Measurements from ENCODE around the gene COL12A1. TPM values are rescaled to one million over a fixed set of nuclear protein-coding genes. Genes with fewer than 3 reads are reported as not detected.

COL12A1 gene
- total RNA-seq, 4 donors from 2014 or later: 42.2 to 132 (median 55.0) TPM

GRCh38 chr6:75236630-75237029 is 30.8 kb upstream of the COL12A1 start:
- DNase-seq (ENCODE audit: low spot score in 2 of 2): no peak
- intact Hi-C loops (cut with DNase I; ENCODE audit: low total_unique reads): no loop called here
- no peak overlapping the region for H3K4me3 ChIP-seq (ENCODE audit: low read depth, poor library complexity, severe bottlenecking)
- TF ChIP-seq POLR2A (IDR thresholded peaks at IDR 0.05) (no peak), CTCF (IDR thresholded peaks at IDR 0.05) (no peak)
- WGBS, 2 donors: 86 to 91% methylated on average over 4 of the region's 4 CpGs

DNA sequence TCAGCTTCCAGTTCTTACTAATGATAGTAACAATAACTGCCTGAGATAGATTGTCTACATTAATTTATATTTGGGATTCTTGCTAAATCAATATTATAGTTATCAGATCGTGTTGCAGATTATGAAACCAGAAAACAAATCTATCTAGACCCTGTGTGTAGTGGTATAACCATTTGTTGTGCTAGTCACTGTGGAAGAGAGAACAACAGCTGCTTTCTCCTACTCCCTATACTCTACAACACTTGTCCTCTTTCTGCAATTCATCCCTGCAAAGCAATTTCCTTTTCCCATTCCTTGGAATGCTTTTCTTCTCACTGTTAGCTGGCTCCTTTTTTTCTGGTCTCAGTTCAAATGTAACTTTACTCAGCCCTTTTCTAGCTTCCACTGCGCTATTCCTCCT is 29.4 kb upstream of the COL12A1 start:
- no peak for DNase-seq (ENCODE audit: low spot score in 2 of 2)
- 86 to 89% methylated on average over 2 of the region's 2 CpGs for WGBS, 2 donors
- intact Hi-C loops (cut with DNase I; ENCODE audit: low total_unique reads): no loop called here
- no peak for TF ChIP-seq POLR2A (IDR thresholded peaks at IDR 0.05)
- no peak for TF ChIP-seq CTCF (IDR thresholded peaks at IDR 0.05)
- no peak overlapping the region for H3K4me3 ChIP-seq (ENCODE audit: low read depth, poor library complexity, severe bottlenecking)

- intact Hi-C loops (cut with DNase I; ENCODE audit: low total_unique reads): no loop called here
- 26 to 41% methylated on average over 3 of the region's 3 CpGs for WGBS, 2 donors
- DNase-seq (ENCODE audit: low spot score in 2 of 2): no peak
Measured at GRCh38 chr6:75234126-75234865, 28.4 kb upstream of the COL12A1 start.

GRCh38 chr6:75233092-75233615 is 27.3 kb upstream of the COL12A1 start:
- no peak for DNase-seq (ENCODE audit: low spot score in 2 of 2)
- TF ChIP-seq POLR2A (IDR thresholded peaks at IDR 0.05) (no peak), CTCF (IDR thresholded peaks at IDR 0.05) (no peak)
- intact Hi-C loops (cut with DNase I; ENCODE audit: low total_unique reads): no loop called here
- WGBS, 2 donors: 91 to 95% methylated on average over 4 of the region's 4 CpGs
- H3K4me3 ChIP-seq (ENCODE audit: low read depth, poor library complexity, severe bottlenecking): no peak overlapping the region

More at GRCh38 chr6:75234126-75234865, 28.4 kb upstream of the COL12A1 start:
- no peak overlapping the region for H3K4me3 ChIP-seq (ENCODE audit: low read depth, poor library complexity, severe bottlenecking)
- TF ChIP-seq CTCF (IDR thresholded peaks at IDR 0.05) (no peak), POLR2A (IDR thresholded peaks at IDR 0.05) (no peak)

DNA sequence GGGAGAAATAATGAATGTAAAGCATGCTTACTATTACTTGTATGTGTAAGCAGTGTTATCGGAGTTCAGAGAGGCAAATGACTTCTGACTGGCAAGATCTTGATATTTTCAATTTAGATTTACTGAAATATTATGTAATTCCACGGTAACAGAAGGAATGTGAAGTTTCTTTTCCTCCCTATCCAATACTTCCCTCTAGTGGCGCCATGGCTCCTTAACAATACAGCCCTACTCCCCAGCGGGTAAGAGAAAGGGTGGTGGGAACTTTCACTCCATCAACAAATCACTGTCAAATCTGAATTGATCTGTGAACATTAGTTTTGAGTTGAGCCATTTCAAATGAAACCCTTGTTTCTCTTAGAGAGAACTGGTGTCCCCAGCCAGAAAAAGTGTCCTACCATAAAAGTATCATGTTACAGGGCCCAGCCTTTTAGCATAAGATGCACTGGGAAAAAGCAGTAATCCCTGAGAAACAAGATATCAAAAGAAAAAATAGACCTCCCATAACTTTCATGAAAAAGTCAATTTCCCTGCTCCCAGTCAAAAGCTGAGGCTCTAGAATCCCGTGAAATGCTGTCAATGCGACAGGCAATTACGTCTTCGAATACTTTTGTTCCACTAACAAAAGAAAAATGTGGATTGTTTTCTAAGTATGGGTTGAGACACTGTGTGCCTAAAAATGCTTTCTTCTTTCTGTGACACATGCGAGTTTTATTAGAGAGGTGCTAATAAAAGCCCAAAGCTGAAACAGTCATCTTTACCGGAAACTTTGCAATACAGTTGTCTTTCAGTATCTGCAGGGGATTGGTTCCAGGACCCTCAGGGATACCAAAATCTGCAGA is 24.9 kb upstream of the COL12A1 start:
- no peak for DNase-seq (ENCODE audit: low spot score in 2 of 2)
- H3K4me3 ChIP-seq (ENCODE audit: low read depth, poor library complexity, severe bottlenecking): no peak overlapping the region
- intact Hi-C loops (cut with DNase I; ENCODE audit: low total_unique reads): no loop called here
- no peak for TF ChIP-seq CTCF (IDR thresholded peaks at IDR 0.05)
- 47% methylated on average over 10 of the region's 10 CpGs for WGBS, 2 donors
